Measurements from ENCODE around the gene ABHD3. TPM values are rescaled to one million over a fixed set of nuclear protein-coding genes. Genes with fewer than 3 reads are reported as not detected.
"Not testable (repeated sequence)": the region's sequence is repeated elsewhere in the genome, so short reads cannot be mapped to it uniquely, and the experiment has no call there.

Gene ABHD3
- total RNA-seq, 2 experiments from 2014 or later: 24.7 to 27.5 TPM

- ChIA-PET CTCF (interaction anchor here (0.6 kb wide), 1 partner anchor 67 kb away, joined by 5 read pairs; no protein-coding TSS in a partner anchor), POLR2A (no interaction called here)
Observed at GRCh38 chr18:21664069-21664468, 40.5 kb downstream of the ABHD3 start.

- ChIA-PET POLR2A (no interaction called here), CTCF (interaction anchor here (0.6 kb wide), 1 partner anchor 68 kb away, joined by 5 read pairs; no protein-coding TSS in a partner anchor)
Observed at GRCh38 chr18:21663578-21663977, 41.0 kb downstream of the ABHD3 start.

GRCh38 chr18:21662581-21662980, 42.0 kb downstream of the ABHD3 start:
- ChIA-PET CTCF (no interaction called here), POLR2A (no interaction called here)

DNA sequence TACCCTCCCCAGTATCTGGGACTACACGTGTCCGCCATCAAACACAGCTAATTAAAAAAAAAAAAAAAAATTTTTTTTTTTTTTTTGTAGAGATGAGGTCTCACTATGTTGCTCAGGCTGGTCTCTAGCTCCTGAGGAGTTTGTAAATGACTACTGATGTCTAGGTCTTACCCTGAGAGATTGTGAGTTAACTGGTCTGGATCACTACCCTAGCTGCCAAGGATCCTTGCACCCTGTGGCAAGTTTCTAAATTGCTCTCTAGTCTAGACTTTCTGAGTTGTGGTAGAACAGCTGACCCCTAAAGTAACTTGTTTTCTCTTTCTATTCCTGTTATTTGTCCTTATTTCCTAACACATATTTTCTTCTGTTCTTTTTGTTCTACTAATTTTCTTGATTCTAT, 44.5 kb downstream of the ABHD3 start:
- ChIA-PET POLR2A (interaction anchor here (0.6 kb wide), 1 partner anchor 55 kb away, joined by 3 read pairs; no protein-coding TSS in a partner anchor), CTCF (interaction anchor here (0.6 kb wide), 1 partner anchor 104 kb away, joined by 3 read pairs; no protein-coding TSS in a partner anchor)

DNA sequence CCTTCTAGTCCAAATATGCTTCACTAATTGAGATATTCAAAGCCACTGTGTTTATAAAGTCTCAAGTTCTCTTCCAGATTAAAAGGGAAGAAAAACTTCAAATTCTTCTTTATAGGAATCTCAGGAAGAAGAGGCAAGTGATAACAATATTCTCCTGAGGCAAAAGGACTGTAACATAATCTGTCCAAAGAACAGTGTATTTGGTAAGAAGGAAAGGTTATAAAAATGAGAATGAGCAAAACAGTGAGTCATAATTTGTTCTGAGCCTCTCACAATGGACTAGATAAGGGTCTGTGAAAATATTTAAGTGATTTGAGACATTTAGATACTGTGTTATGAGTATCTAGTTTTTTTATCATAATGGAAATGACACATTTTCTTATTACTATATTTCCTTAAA, 48.2 kb downstream of the ABHD3 start:
- ChIA-PET CTCF (no interaction called here), POLR2A (no interaction called here)

- ChIA-PET CTCF (interaction anchor here (0.7 kb wide), 1 partner anchor 42 kb away, joined by 3 read pairs; no protein-coding TSS in a partner anchor), POLR2A (no interaction called here)
Observed at GRCh38 chr18:21653361-21653760, 51.2 kb downstream of the ABHD3 start.

DNA sequence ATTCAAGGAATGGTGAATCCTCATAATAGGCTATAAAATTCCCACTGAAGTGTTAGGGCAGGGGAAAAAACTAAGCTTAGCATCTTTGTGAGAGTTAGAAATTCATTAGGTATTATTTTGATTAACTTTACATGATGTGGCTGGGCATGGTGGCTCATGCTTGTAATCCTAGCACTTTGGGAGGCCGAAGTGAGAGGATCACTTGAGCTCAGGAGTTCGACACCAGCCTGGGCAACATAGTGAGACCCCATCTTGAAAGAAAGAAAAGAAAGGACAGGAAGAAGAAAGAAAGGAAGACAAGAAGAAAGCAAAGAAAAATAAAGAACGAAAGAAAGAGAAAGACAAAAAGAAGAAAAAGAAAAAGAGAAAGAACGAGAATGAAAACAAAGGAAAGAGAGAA, 52.5 kb downstream of the ABHD3 start:
- POLR2A ChIA-PET: no interaction called here
- CTCF ChIA-PET: no interaction called here

DNA sequence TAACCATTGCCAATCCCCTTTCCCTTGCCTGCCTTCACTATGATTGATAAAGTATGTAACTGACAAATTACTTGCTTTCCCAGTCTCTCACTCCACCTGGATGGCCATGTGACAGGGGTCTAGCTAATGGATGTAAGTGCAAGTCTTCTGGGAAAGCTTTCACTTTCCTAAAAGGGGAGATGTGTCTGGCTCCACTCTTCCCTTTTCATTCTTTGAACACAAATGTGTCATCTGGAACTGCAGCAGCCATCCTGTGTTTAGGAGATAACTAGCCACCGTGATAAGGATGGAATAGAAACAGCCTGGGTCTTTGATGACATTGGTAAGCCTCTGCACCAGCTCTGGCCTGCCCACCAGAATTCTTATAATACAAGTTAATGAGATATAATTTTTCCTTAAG, 54.3 kb downstream of the ABHD3 start:
- CTCF ChIA-PET: interaction anchor here (0.7 kb wide), 1 partner anchor 119 kb away, joined by 3 read pairs; no protein-coding TSS in a partner anchor

DNA sequence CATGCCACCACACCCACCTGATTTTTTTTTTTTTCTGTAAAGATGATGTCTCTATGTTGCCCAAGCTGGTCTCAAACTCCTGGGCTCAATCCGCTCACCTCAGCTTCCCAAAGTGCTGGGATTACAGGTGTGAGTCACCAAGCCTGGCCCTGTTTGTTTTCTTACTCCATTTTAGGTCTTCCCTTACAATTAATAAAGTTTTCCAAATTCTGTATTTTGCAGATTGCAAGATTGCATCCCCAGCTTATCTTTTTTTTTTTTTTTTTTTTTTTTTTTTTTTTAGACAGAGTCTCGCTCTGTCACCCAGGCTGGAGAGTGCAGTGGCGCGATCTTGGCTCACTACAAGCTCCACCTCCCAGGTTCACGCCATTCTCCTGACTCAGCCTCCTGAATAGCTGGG, 64.2 kb downstream of the ABHD3 start:
- POLR2A ChIA-PET: not testable (repeated sequence)
- CTCF ChIA-PET: interaction anchor here (0.6 kb wide), 1 partner anchor 449 kb away, joined by 3 read pairs; no protein-coding TSS in a partner anchor

More for the DNA sequence above, 54.3 kb downstream of the ABHD3 start:
- POLR2A ChIA-PET: no interaction called here

- ChIA-PET CTCF (no interaction called here), POLR2A (no interaction called here)
Observed at GRCh38 chr18:21638822-21639221, 65.8 kb downstream of the ABHD3 start.

- ChIA-PET CTCF (no interaction called here), POLR2A (no interaction called here)
Observed at GRCh38 chr18:21636769-21637168, 67.8 kb downstream of the ABHD3 start.

GRCh38 chr18:21634588-21635199, 69.9 kb downstream of the ABHD3 start:
- CTCF ChIA-PET: no interaction called here
- POLR2A ChIA-PET: no interaction called here

DNA sequence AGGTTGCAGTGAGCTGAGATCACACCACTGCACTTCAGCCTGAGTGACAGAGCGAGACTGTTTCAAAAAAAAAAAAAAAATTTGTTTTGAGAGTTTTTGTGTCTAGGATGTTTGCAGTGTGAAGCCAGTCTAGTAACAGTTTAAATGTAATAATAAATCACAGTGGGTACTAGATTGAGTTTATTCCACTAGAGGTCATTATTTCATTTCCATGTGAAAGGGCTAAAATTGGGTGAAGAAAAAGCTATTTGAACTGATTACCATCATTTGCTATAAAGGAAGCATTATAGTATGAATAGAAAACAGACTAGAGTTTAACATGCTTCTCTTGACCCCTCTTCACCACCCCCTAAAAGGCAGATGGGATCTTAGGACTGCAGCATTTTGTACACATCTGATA, 72.2 kb downstream of the ABHD3 start:
- POLR2A ChIA-PET: no interaction called here
- CTCF ChIA-PET: interaction anchor here (0.6 to 0.9 kb wide), 2 partner anchors 16 to 20 kb away, joined by 3 to 5 read pairs; partner anchors contain the start of gene SNRPD1

DNA sequence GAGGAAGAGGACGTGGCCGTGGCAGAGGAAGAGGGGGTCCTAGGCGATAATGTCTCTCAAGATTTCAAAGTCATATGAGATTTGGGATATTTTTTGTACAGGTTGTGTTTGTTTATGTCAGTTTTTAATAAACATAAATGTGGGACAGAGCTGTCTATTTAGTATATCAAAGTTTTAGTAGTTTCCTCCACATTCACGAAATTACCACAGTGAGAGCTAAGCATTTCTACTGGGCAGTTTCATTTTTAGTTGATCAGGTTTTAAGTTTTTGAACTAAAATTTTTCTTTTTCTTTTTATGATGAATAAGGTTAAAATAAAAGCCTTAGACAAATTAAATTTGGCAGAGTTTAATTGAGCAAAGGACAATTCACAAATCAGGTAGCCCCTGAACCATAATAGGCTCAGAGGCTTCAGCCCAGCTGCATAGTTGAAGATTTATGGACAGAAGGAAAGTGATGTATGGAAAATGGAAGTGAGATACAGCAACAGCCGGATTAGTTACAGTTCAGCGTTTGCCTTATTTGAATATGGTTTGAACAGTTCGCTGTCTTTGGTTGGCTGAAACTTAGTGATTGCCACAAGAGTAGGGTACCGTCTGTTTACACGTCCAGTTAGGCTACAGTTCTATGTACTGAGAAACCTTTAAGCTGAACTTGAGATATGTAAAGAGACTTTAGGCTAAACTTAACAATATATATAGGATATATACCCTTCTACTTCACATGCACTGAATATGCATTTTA, 75.3 kb downstream of the ABHD3 start:
- POLR2A ChIA-PET: interaction anchor here (1.7 kb wide), 1 partner anchor 29 kb away, joined by 4 read pairs; the partner anchor contains the start of gene ESCO1
- CTCF ChIA-PET: interaction anchor here (1.0 to 2.3 kb wide), 4 partner anchors 17 to 111 kb away, joined by 3 to 7 read pairs (median 4); partner anchors contain the start of genes ESCO1, MIB1 and SNRPD1

- CTCF ChIA-PET: interaction anchor here (1.4 kb wide), 1 partner anchor 9 kb away, joined by 8 read pairs; the partner anchor contains the start of gene SNRPD1
- POLR2A ChIA-PET: not testable (repeated sequence)
Observed at GRCh38 chr18:21621640-21622039, 82.9 kb downstream of the ABHD3 start.

DNA sequence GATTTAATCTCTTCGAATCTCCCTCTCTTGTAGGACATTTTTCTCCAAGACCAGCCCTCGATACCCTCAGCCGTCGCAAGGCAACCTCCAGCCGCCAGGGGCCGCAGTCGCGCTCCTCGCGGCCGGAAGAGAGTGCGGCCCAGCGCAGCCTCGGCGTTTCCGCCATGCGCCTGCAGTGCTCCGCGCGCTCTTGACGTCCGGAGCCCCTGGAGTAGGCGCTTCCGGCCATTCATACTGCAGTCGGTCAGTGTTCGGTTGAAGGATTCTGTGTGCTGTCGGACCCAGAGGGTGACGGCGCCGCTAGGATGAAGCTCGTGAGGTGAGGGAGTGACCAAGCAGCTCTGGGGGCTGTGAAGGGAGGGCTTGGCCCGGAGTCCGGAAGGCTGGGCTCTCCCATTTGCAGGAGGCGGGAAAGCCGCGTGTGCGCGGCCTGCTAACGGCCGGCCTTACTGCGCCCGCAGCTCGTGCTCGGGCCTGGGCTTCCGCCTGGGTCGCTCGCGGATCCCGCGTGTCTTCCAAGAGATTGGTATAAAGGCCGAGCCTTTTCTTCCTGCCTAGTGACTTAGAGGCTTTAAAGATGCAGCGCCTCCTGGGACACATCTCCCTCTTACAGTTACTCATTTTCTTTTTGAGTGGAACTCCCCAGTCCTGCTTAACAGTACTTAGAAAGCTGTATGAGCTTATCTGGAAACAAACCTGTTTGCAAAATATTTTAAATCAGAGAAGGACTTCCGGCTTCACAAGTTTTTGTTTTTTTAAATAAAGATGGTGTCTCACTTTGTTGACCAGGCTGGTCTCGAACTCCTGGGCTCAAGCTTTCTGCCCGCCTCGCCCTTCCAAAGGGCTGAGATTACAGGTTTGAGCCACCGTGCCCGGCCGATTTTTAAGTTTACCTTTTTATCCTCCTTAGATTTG, 92.2 kb downstream of the ABHD3 start, which contains the start of gene SNRPD1:
Gene SNRPD1, plus strand, starts transcription at position 190 of the 915 bp plus-strand sequence. Its CDS starts 116 bp downstream, at position 306.
- CTCF ChIA-PET: interaction anchor here (0.6 to 4.9 kb wide), 10 partner anchors 9 to 1812 kb away, joined by 3 to 51 read pairs (median 4); partner anchors contain the start of gene ESCO1
- POLR2A ChIA-PET: interaction anchor here (1.2 to 3.8 kb wide), 2 partner anchors 12 to 92 kb away, joined by 3 to 45 read pairs; partner anchors contain the start of genes ABHD3 and ESCO1

DNA sequence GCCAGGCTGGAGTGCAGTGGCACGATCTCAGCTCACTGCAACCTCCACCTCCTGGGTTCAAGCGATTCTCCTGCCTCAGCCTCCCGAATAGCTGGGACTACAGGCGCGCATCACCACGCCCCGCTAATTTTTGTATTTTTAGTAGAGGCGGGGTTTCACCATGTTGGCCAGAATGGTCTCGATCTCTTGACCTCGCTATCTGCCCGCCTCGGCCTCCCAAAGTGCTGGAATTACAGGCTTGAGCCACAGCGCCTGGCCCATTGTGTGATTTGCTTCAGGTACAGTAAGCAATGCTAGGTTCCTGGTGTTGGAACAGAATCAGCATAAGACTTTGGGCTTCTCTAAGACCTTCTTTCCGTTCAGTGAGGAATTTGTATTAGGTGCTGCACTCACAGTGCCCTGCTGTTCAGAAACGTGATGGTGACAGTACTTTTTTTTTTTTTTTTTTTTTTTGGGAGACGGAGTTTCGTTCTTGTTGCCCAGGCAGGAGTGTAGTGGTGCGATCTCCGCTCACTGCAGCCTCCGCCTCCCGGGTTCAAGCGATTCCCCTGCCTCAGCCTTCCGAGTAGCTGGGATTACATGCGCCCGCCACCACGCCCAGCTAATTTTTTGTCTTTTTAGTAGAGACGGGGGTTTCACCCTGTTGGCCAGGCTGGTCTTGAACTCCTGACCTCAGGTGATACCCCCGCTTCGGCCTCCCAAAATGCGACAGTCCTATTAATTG, 93.0 kb downstream of the ABHD3 start:
- ChIA-PET POLR2A (interaction anchor here (1.2 to 3.8 kb wide), 2 partner anchors 11 to 93 kb away, joined by 3 to 45 read pairs; partner anchors contain the start of genes ABHD3 and ESCO1), CTCF (interaction anchor here (0.7 to 4.9 kb wide), 6 partner anchors 11 to 1812 kb away, joined by 3 to 51 read pairs (median 6); partner anchors contain the start of gene ESCO1)

GRCh38 chr18:21605213-21605612, 99.4 kb downstream of the ABHD3 start:
- POLR2A ChIA-PET: interaction anchor here (0.6 kb wide), 1 partner anchor 55 kb away, joined by 3 read pairs; no protein-coding TSS in a partner anchor
- CTCF ChIA-PET: interaction anchor here (1.0 to 1.2 kb wide), 2 partner anchors 11 to 13 kb away, joined by 3 read pairs; no protein-coding TSS in a partner anchor

All from activated CD8-positive, alpha-beta memory T cell treated with anti-CD3 and anti-CD28 coated beads for 36 hours (primary cell).